Muscle of leg (tissue), 11 donors: ENCODE data around the gene NPHS1. TPM values are rescaled to one million over a fixed set of nuclear protein-coding genes. Genes with fewer than 3 reads are reported as not detected.
A peak's percentile ranks its signal among the peaks of the same experiment; 100 is the strongest.

Experiments used
- DNase-seq: peaks from one replicate; pipeline ENCODE4 v3.0.0; 2013
- H3K27ac ChIP-seq: one replicate; pipeline ENCODE4 v1.5.1; 2013; ENCODE audit warnings: mild to moderate bottlenecking, low read length, control low read depth
- H3K27me3 ChIP-seq: one replicate; pipeline ENCODE4 v1.6.1; 2013; ENCODE audit warnings: low read length; ENCODE audit not compliant: control insufficient read depth, insufficient read depth
- H3K36me3 ChIP-seq: one replicate; pipeline ENCODE4 v1.6.1; 2013; ENCODE audit warnings: low read length; ENCODE audit not compliant: control insufficient read depth, insufficient read depth
- H3K4me1 ChIP-seq: one replicate; pipeline ENCODE4 v1.6.1; 2013; ENCODE audit warnings: low read length; ENCODE audit not compliant: control insufficient read depth, insufficient read depth
- H3K4me3 ChIP-seq: one replicate; pipeline ENCODE4 v1.5.1; 2013; ENCODE audit warnings: low read length, control low read depth
- H3K9me3 ChIP-seq: replicated peaks from 2 replicates; pipeline ENCODE4 v1.6.1; 2013; ENCODE audit warnings: low read depth, low read length; ENCODE audit not compliant: control insufficient read depth
- WGBS: methylation state at CpG from one replicate; pipeline ENCODE4 v1.1.5; 2013; ENCODE audit warnings: missing lambda C conversion rate; ENCODE audit not compliant: insufficient coverage; 5-methylcytosine and 5-hydroxymethylcytosine counted together
- polyA plus RNA-seq, 8 donors: library from polyadenylated mRNA; unstranded; fragments of 120-200 nt; gene quantifications; one replicate each; pipeline versions ENCODE4 v1.2.1 to v1.2.3, GENCODE V29; 2013; ENCODE audit warnings: inconsistent platforms in 1 of 8, low replicate concordance in 1 of 8; ENCODE audit not compliant: insufficient read length in 8 of 8, insufficient read depth in 1 of 8
- total RNA-seq: library from RNA; stranded (reverse); fragments of 120-200 nt; gene quantifications from one replicate; pipeline ENCODE4 v1.2.4, GENCODE V29; 2013

Gene NPHS1
- total and polyA plus RNA-seq, 9 donors: 0.04 to 0.37 (median 0.15) TPM; not detected in 1

DNA sequence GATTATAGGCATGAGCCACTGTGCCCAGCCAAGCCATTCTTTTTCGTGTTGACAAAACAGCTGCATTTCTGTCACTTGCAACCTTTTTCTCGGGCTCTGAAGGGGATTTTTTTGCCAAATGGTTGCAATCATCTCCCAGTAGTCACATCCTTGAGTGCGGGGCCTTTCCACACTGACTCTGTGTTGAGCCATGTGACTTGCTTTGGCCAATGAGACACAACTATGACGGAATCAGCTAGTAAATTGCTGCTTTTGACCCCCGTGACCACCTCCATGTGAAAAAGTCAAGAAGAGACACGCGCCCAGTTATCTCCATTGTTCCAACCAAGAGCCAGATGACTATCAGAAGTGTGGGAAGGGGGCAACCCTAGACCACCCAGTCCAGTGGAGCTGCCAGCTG is 18.3 kb downstream of the NPHS1 start:
- H3K4me1 ChIP-seq: no peaks in the 10 kb centered on the region
- no peaks in the 10 kb centered on the region for H3K36me3 ChIP-seq
- no peaks in the 10 kb centered on the region for H3K27me3 ChIP-seq
- WGBS: 37% methylated on average over 5 of the region's 7 CpGs
- H3K4me3 ChIP-seq: no peak overlapping the region
- no peak for DNase-seq
- no peaks in the 10 kb centered on the region for H3K9me3 ChIP-seq
- H3K27ac ChIP-seq: no peak overlapping the region

DNA sequence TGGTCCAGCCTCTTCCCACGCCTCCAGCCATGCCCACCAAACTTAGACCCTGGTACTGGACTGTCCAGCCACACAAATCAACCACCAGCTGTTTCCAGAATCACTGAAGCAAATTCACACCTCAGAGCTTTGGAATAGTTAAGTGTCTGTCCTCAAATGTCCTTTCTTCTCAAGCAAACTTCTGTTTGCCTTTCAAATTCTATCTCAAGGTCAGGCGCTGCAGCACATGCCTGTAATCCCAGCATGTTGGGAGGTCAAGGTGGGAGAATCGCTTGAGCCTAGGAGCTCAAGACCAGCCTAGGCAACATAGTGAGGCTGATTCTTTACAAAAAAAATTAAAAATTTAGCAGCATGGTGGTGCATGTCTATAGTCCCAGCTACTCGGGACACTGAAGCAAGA is 20.2 kb downstream of the NPHS1 start:
- H3K4me3 ChIP-seq: no peak overlapping the region
- DNase-seq: no peak
- no peaks in the 10 kb centered on the region for H3K27me3 ChIP-seq
- no peaks in the 10 kb centered on the region for H3K4me1 ChIP-seq
- no peak overlapping the region for H3K27ac ChIP-seq
- H3K36me3 ChIP-seq: no peaks in the 10 kb centered on the region
- 95% methylated on average over 2 of the region's 4 CpGs for WGBS
- H3K9me3 ChIP-seq: no peaks in the 10 kb centered on the region

DNA sequence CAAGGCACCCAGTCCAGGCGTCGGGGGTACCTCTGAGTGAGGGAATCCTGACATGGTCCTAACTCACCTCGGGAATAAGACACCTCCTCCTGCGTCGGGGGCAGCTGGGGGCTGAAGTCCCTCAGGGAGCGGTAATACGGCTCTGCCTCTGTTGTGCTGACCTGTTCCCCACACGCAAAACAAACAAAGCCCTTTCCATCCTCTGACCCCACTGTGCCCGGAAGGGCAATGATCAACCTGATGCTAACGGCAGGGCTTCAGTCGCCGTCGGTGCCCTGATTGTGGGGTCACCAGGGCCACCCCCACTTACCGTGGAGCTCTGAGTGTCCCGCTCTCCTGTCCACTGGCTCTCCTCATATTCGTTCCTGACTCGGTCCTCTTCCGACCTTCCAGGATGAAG is 21.3 kb downstream of the NPHS1 start:
- no peaks in the 10 kb centered on the region for H3K4me1 ChIP-seq
- no peak for DNase-seq
- H3K4me3 ChIP-seq: no peak overlapping the region
- WGBS: 84% methylated on average over 10 of the region's 18 CpGs
- H3K36me3 ChIP-seq: no peaks in the 10 kb centered on the region
- H3K27me3 ChIP-seq: no peaks in the 10 kb centered on the region
- H3K27ac ChIP-seq: no peak overlapping the region
- H3K9me3 ChIP-seq: no peaks in the 10 kb centered on the region

DNA sequence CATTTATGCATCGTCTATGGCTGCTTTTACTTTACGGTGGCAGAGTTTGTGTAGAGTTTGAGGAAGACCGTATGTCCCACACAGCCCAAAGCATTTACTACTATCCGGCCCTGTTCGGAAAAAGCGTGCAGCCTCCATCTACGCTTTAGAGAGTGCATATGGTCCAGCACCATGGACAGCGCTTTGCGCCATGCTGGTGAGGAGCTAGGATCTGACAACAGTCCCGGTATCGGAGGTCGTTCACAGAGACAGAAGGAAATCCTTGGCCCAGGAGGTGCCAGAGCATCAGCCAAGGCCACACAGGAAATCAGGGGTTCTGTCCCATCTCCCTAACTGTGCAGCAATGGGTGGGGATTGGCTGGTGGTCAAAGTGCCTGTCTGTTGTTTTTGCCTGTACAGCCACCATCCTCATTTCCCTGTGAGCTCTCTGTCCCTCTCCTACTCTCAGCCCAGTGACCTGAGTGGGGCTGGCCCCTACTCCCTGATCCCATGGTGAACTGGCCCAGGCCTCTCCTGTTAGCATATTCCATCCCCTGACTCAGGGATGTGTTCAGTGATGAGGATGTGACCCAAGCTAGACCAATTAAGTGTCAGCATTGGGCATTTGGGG is 23.5 kb downstream of the NPHS1 start:
- no peak overlapping the region for H3K27ac ChIP-seq
- 0% methylated on average over 8 of the region's 12 CpGs for WGBS
- no peaks in the 10 kb centered on the region for H3K4me1 ChIP-seq
- H3K9me3 ChIP-seq: no peaks in the 10 kb centered on the region
- H3K27me3 ChIP-seq: no peaks in the 10 kb centered on the region
- peak; percentile 86 for DNase-seq
- no peaks in the 10 kb centered on the region for H3K36me3 ChIP-seq
- no peak overlapping the region for H3K4me3 ChIP-seq

DNA sequence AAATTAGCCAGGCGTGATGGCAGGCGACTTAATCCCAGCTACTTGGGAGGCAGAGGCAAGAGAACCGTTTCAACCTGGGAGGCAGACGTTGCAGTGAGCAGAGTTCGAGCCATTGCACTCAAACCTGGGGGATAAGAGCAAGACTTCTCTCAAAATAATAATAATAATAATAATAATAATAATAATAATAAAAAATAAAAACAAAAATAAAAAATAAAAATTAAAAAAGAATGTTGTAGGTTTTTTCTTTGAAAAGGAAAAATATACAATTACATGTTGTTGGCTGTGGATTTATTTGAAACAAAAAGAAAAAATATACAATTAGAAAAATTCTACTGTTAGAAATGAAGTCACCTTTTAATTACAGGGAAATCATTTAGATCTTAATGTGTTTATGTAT is 28.2 kb downstream of the NPHS1 start:
- H3K27ac ChIP-seq: no peak overlapping the region
- H3K4me1 ChIP-seq: peaks cover 3% of the 10 kb centered on the region
- H3K9me3 ChIP-seq: no peaks in the 10 kb centered on the region
- no peaks in the 10 kb centered on the region for H3K36me3 ChIP-seq
- H3K27me3 ChIP-seq: no peaks in the 10 kb centered on the region
- DNase-seq: no peak
- WGBS: no CpG with 5 or more reads among the region's 5 CpGs
- no peak overlapping the region for H3K4me3 ChIP-seq

DNA sequence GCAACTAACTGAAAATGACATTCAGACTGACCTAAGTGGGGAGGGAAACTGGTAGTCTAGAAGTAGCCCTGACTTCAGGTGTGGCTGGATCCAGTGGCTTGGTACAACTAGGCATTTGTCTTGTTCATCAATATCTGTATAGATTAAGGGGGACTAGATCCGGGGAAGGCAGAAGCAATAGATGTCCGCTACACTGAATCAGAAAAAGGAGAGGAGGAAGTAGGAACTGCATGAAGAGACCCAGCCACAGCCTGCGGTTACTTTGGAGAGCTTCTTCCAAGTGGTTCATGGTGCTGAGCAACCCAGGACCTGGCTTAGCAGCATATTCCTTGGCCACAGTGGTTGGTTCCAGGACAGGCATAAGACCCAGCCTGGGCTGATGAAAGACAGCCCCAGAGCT is 29.7 kb downstream of the NPHS1 start:
- no peaks in the 10 kb centered on the region for H3K27me3 ChIP-seq

DNA sequence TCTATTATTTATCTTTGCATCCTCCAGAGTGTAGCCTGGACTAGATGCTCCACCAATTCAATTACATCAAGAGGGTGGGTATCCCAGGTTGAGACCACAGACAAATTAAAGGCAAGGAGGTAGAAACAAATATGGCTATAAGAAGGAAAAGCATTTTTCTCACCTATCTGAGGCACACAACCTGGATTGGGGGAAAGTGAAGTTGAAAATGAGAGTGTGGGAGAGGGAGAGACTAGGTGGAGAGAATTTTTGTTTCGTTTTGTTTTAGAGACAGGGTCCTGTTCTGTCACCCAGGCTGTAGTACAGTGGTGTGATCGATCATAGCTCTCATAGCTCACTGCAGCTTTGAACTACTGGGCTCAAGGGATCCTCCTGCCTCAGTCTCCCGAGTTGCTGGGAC is 33.9 kb downstream of the NPHS1 start:
- Histone ChIP-seq H3K36me3 (no peaks in the 10 kb centered on the region), H3K9me3 (no peaks in the 10 kb centered on the region), H3K27me3 (no peaks in the 10 kb centered on the region), H3K27ac (no peak overlapping the region), H3K4me3 (no peak overlapping the region), H3K4me1 (peaks cover 3% of the 10 kb centered on the region)
- DNase-seq: no peak
- 69% methylated on average over 2 of the region's 3 CpGs for WGBS

More for the DNA sequence above, 29.7 kb downstream of the NPHS1 start:
- WGBS: 67% methylated on average over 3 of the region's 3 CpGs
- Histone ChIP-seq H3K4me1 (peaks cover 3% of the 10 kb centered on the region), H3K36me3 (no peaks in the 10 kb centered on the region), H3K27ac (no peak overlapping the region), H3K4me3 (no peak overlapping the region), H3K9me3 (no peaks in the 10 kb centered on the region)
- no peak for DNase-seq

DNA sequence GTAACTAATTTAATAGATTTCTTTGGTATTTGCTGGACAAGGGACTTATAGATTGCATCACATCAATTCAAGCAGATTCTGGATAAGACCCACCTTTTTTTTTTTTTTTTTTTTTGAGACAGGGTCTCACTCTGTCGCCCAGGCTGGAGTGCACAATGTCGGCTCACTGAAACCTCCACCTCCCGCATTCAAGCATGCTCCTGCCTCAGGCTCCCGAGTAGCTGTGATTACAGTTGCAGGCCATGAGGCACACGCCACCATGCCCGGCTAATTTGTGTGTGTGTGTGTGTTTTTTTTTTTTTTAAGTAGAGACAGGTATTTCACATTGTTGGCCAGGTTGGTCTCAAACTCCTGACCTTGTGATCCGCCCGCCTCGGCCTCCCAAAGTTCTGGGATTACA is 35.5 kb downstream of the NPHS1 start:
- 64% methylated on average over 7 of the region's 9 CpGs for WGBS
- Histone ChIP-seq H3K27me3 (peaks cover 2% of the 10 kb centered on the region), H3K36me3 (no peaks in the 10 kb centered on the region), H3K27ac (no peak overlapping the region), H3K4me1 (peaks cover 3% of the 10 kb centered on the region), H3K4me3 (no peak overlapping the region), H3K9me3 (no peaks in the 10 kb centered on the region)
- no peak for DNase-seq

DNA sequence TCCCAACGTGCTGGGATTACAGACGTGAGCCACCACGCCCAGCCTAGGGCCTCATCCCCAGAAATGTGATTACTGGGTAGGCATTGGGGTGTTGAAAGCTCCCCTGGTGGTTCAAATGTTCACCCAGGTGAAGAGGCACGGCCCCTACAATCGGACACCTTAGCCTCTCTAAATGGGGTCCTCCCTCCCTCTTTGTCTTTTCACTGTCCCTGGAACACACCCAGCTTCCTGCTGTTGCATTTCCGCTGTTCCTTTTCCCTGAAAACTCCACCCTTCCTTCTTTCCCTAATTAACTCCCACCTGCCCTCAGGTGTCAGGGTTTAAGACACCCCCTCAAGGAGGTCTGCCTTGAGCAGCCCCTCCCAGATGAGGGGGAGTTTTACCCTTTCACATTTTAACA is 36.0 kb downstream of the NPHS1 start:
- peaks cover 3% of the 10 kb centered on the region for H3K27me3 ChIP-seq
- 11% methylated on average over 2 of the region's 6 CpGs for WGBS
- DNase-seq: no peak

DNA sequence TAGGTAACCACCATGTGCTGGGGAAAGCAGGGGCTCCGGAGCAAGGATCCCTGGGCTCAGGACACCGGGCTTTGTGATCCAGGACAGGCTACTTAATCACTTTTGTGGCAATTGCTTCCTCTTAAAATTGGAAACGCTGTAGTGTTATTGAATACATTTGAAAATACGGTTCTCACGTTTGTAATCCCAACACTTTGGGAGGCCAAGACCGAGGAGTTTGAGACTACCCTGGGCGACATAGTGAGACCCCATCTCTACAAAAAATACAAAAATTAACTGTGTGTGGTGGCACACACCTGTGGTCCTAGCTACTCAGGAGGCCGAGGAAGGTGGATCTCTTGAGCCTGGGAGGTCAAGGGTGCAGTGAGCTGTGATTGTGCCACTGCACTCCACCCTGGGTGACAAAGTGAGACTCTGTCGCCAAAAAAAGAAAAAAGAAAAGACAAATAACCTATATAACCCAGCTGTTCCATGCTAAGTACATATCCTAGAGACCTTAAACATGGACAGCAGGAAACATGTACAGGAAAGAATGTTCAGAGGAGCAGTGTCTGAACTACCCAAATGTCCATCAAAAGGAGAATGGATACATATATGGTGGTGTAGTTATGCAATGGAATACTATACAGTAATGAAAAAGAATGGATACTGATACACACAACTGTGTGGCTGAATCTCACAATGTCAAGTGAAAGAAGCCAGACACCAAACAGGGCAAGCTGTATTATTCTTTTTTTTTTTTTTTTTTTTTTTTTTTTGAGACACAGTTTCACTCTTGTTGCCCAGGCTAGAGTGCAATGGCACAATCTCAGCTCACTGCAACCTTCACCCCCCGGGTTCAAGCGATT is 39.0 kb downstream of the NPHS1 start:
- DNase-seq: no peak
- peaks cover 3% of the 10 kb centered on the region for H3K27me3 ChIP-seq
- H3K36me3 ChIP-seq: no peaks in the 10 kb centered on the region
- no peak overlapping the region for H3K27ac ChIP-seq
- no peak overlapping the region for H3K4me3 ChIP-seq
- no peaks in the 10 kb centered on the region for H3K4me1 ChIP-seq
- H3K9me3 ChIP-seq: no peaks in the 10 kb centered on the region
- 67% methylated on average over 2 of the region's 11 CpGs for WGBS

More for the DNA sequence above, 36.0 kb downstream of the NPHS1 start:
- peaks cover 3% of the 10 kb centered on the region for H3K4me1 ChIP-seq
- H3K27ac ChIP-seq: no peak overlapping the region
- H3K9me3 ChIP-seq: no peaks in the 10 kb centered on the region
- no peak overlapping the region for H3K4me3 ChIP-seq
- H3K36me3 ChIP-seq: no peaks in the 10 kb centered on the region
